Neural cell (in vitro differentiated cells): Measurements from ENCODE around the gene PTPRG.

Source experiments
- EP300 ChIP-seq: fragments of 450-650 bp; conservative IDR thresholded peaks from 2 replicates; pipeline ENCODE4 v1.6.1; 2014; ENCODE audit warnings: antibody characterized with exemption, mild to moderate bottlenecking, moderate library complexity; ENCODE audit not compliant: poor library complexity, severe bottlenecking
- EZH2 ChIP-seq: fragments of 200-600, 300-800 bp; shearing (Covaris generic), sonication (generic); IDR thresholded peaks from 2 replicates; pipeline ENCODE4 v1.6.1; 2014; ENCODE audit warnings: antibody characterized with exemption, low read length, borderline replicate concordance, mild to moderate bottlenecking; ENCODE audit not compliant: insufficient read depth, poor library complexity, severe bottlenecking
- POLR2AphosphoS5 ChIP-seq: IDR thresholded peaks from 2 replicates; pipeline ENCODE4 v1.6.1; 2012
- TF ChIP-seq, protein P1 (sequence below): fragments of 450-650 bp; IDR thresholded peaks from 2 replicates; pipeline ENCODE4 v1.5.1; 2014; ENCODE audit warnings: antibody characterized with exemption, mild to moderate bottlenecking, moderate library complexity; ENCODE audit not compliant: poor library complexity, severe bottlenecking

DNA sequence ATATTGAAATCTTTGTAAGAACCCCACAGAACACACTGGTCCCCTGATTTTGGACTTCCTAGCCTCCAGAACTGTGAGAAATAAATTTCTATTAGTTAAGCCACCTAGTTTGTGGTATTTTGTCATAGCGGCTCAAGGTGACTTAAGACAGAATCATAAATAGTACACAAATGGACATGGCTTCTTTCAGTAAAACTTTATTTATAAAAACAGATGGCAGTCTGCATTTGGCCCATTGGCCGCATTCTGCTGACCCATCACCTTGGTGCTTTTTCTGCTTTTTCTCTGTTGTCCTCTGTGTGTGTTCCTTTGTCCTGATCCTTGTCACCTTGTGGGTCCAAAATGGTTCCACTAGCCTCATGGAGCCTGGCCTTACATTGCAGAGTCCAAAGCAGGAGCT, 363.6 kb downstream of the PTPRG start:
- TF ChIP-seq EP300 (no peak), EZH2 (no peak), POLR2AphosphoS5 (no peak)
- TF ChIP-seq, protein P1, sequence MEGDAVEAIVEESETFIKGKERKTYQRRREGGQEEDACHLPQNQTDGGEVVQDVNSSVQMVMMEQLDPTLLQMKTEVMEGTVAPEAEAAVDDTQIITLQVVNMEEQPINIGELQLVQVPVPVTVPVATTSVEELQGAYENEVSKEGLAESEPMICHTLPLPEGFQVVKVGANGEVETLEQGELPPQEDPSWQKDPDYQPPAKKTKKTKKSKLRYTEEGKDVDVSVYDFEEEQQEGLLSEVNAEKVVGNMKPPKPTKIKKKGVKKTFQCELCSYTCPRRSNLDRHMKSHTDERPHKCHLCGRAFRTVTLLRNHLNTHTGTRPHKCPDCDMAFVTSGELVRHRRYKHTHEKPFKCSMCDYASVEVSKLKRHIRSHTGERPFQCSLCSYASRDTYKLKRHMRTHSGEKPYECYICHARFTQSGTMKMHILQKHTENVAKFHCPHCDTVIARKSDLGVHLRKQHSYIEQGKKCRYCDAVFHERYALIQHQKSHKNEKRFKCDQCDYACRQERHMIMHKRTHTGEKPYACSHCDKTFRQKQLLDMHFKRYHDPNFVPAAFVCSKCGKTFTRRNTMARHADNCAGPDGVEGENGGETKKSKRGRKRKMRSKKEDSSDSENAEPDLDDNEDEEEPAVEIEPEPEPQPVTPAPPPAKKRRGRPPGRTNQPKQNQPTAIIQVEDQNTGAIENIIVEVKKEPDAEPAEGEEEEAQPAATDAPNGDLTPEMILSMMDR = no peak
